Pons (tissue), 1 donor: Measurements from ENCODE around the gene AGPAT4.
A peak's percentile ranks its signal among the peaks of the same experiment; 100 is the strongest.

Source experiments
- DNase-seq: peaks from one replicate; pipeline ENCODE4 v3.0.0-alpha.2; 2016; ENCODE audit warnings: low spot score

Gene AGPAT4

DNA sequence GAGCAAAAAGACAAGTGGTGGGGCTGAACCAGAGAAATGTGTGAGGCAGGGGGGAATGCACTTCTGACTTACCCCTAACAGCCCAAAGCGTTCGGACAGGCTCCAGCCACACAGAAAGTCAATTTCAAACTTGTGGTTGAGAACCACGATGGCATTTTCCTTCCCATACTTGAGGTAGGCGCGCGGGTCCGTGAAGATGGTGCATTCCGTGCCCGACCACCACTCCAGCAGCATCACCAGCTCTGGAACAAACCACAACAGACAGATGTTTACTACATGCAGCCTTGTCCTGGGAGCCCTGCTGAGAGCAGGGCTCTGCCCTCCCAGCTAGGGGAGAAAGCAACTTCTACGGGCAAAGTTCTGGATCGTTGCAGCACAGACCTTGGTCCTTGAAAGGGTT is 107.7 kb downstream of the AGPAT4 start:
- no peak for DNase-seq

DNA sequence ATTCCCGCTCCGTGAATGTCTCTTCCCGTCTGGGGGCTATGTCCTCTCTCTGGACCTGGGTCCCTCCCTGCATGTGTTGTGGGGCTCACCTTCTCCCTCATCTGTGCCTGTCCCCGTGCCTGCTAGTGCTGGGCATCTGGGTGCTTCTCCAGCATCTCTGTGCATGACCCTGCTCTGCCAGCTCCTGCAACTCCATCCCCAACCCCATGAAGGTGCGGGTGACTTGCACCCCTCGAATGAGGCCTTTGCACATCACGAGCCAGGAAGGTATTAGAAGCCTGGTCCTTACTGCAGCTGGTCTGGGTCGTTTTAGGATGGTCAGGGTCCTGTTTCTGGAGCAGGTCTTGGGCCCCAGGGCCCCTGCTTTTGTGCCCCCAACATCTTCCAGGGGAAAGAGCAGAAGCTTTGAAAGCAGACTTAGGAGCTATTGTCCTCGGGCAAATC is 109.7 kb downstream of the AGPAT4 start:
- no peak for DNase-seq

DNA sequence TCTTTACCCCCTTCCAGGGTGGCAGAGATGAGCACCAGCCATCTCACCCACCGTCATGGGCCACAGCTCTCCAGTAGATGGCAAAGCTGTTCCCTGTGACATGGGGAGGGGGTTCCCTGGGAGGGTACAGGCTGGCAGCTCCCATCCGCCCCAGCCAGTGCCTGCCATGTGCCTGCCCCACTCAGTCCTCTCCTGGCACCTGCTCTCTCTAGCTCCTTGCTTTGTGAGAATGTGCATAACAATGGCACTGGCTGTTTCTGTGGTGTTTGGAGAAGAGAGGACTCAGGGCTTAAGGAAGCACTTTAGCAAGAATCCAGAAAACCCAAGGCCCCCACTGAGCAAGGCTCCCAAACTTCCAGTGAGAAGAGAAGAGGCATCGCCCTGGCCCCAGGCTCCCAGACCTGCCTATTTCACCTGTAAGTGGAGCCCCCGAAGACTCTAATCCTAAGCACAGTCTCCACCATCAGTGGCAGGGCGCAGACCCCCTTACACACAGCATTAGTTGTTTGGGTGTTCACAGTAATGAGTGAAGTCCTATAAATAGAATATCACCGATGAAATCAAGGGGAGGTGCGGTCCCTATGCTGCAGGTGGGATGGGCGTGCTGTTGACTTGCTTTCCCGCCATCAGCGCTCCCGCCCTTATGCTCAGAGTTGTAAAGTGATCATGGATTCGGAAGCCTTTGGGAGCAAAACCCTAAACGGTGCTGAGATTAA is 110.2 kb downstream of the AGPAT4 start:
- DNase-seq = peak; percentile 63

DNA sequence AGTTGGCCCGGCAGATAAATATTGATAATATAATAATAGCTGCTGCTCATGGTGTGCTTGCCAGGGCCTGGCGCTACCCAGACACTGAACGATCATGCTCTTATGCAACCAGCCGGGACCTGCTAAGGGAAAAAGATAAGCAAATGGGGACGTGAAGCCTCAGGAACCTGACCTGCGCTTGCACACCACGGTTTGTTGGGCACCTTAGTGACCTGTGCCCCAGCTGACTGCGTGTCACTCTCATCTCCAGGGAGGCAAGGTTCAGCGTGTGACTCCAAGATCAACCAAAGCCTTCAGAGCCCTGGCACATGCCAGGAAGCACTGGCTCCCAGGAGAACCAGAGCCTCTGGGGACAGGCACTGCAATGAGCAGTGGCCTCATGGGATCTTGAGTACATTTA is 111.1 kb downstream of the AGPAT4 start:
- peak; percentile 62 for DNase-seq

DNA sequence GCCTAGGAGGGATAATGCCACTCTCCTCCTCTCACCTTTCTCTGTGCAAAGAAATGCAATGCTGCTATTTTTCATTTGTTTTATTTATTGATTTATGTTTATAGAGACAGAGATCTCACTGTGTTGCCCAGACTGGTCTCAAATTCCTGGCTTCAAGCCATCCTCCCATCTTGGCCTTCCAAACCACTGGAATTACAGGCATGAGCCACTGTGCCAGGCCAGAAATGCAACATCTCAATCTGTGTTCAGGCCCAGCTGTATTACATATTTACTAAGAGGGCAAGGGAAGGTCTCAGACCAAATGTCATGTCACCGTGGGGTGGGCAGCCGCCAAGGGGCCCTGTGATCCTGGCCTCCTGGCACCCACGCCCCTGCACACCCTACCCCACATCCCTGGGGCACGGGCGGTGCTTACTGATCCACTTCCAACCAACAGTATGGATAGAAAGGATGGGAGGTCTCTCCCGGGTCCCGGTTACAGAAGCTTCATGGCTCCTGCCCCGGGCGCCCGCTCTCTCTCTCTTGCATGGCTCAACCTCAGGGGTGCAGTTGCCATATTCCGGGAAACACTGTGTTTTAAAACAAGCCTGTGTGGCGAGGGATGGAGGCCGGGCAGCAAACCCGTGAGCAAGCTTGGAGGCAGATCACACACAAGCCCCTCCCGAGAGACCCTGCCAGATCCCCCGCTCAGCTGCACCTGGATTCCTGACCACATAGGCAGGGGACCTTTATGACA is 111.8 kb downstream of the AGPAT4 start:
- DNase-seq = no peak

DNA sequence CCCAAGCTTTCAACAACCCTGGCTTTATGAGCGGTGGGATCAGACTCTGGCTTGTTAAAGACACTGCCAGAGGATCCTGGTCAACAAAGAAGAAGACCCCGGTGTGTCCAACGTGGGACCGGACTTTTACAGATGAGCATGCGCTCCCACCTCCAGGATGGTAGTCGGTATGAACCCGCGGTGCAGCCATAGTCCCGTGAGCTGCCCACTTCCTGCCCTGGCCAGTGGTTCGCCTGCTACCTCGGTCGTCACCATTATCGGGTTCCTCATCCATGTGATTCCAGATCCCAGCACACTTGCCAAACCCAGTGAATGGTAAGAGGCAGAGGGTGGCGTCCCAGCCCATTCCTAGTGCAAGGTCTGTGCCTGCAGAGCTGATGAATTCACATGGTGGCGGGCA is 112.7 kb downstream of the AGPAT4 start:
- DNase-seq = no peak

DNA sequence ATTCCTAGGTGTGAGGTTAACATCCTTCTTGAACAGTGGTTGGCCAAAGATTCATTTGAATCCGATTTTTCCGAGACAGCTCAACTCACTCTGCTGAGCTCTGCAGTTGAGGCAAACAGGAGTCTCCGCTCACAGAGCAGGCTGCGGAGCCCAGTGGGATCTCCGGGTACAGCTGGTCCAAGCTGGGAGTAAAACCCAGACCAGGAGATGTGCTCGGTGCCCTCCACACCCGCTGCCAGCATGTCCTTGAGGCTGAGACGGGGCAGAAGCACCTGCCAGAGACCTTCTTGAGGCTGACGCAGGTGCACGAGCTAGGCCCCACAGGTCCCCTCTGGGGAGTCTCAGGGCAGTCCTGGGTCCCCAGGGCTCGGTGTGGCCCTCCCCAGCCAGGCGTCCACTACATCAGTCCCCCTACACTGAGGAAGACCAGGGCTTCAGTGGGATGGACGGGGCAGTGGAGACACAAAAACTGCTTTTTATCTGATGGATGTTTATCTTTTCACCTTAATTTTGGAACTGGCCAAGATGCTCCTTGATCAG is 119.0 kb downstream of the AGPAT4 start:
- no peak for DNase-seq

DNA sequence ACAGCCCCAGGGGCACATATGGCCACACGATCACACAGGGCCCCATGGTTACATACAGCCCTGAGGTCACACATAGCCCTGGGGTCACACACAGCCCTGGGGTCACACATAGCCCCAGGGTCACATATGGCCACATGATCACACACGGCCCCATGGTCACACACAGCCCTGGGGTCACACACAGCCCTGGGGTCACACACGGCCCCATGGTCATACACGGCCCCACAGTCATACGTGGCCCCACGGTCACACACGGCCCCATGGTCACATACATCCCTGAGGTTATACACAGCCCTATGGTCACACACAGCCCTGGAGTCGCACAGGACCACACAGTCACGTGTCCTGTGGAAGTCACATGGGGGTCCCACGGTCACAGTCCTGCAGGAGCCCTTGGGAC is 120.1 kb downstream of the AGPAT4 start:
- DNase-seq = no peak

DNA sequence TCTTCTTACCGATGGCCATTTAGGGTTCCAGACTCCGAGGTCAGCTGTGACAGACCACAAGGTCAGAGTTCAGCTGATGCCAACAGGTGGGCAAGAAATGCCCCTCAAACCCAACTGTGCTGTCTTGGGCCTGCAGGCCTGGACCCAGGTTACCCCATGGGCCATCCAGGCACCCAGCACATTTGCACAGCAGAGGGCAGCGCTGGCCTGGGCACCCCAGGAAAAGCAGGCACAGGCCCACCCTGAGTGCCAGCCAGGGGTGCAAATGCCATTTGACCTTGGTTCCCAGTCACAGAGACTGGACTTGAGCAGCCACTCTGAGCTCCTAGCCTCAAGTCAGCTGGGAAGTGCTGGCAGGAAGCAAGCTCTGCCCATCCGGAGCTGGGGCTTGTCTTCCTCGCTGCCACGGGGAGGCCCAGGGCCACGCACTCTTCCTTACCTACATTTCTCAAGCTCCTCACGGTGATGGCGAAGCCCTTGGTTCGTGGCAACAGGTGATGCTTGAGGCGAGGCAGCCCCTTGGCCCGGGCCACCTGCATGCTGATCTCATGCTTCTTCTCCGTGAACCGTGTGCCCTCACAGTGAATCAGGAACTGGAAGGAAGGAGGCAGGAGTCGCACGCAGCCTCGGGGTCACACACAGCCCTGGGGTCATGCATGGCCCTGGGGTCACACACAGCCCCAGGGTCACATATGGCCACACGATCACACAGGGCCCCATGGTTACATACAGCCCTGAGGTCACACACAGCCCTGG is 120.8 kb downstream of the AGPAT4 start:
- no peak for DNase-seq

DNA sequence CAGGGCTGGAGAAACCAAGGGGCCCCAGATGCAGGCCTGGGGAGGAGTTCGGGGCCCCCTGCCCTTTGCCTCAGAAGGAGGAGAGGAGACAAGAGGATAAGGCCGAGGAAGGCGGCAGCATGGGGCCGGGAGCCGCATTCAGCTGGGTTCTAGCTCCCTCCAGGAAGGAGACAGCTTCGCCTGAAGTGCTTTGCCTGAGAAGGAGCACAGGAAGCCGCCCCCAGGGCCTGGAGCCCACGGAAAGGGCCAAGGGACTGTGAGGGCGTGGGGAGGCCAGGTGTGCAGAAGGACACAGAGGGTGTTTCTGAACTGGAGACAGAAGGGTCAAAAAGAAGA is 121.4 kb downstream of the AGPAT4 start:
- DNase-seq = no peak

DNA sequence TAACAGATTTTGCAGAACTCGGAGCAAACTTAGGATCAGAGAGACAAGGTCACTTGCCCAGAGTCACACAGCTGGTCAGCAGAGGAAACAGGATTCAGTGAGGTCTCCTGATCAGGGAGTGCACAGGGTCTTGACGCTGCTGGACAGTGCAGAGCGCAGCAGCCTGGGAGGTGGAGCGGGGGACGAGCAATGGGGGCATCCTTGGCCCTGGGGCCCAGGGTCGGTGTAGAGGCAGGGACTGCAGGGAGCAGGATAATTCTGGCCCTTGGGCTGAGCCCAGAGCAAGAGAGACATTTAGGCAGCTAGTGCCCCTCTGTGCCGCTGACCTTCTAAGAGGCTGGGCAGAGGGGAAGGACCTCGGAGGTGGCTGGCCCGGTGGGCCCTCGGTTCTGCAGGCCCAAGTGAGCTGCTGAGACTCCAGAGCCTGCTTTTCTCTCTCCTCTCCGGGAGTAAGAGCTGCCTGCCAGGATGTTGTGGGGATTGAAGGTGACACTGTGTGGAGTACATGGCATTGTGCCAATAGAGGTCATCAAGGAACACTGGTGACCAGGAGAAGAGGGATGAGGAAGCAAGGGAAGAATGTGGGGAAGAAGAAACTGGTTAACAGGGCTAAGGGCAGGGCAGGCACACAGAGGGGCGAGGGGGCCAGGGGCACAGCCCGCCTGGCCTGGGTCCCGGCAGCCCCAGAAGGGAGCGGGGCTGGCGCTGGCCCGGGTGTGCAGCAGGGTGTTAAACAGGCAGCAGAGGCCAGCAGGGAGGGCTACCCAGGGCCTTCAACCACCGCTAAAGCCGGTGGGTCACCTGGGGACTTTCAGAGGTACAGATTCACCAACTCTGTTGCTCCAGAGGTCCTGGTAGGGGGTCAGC is 122.0 kb downstream of the AGPAT4 start:
- DNase-seq = no peak

DNA sequence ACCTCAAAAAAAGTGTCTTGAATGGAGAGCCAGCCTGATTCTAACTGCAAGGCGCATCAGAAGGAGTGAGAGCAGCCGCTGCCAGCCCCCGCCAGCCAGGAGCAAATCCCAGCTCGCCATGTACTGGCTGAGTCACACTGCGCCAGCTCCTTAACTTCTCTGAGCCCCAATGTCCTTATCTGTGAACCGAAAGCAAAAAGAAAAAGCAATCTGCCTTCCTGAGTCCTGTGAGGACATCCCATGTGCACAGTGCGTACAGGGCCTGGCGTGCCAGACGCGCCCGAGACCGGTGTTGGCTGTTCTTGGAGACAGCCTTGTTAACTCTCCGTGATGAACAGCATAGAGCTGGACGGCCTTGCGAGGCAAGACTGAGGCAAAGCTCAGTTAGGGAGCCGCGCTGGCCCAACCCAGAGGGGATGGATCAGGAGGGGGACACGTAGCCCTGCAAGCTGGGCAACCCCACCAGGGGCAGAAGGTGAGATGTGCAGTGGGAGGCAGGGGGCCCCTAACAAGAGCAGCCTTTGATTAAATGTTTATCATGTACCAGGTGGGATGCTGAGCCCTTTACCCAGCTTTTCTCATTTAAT is 122.7 kb downstream of the AGPAT4 start:
- DNase-seq = no peak

DNA sequence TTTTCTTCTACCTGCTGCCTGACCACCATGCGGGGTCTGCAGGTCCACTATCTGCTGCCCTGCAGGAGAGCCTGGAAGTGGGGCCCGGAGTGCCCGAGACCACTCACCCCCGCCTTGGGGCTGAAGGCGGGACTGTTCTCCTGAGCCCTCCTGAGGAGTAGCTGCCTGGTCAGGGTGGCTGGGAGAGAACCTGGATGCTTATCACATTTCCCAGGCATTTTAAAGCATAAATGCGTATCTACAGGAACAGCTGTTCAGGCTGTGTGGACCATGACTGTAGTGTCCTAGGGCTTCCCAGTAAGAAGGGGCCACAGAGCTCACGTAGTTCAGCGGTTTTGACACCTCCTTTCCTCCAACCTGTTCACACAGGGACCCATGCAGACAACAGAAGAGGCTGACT is 123.3 kb downstream of the AGPAT4 start:
- no peak for DNase-seq

DNA sequence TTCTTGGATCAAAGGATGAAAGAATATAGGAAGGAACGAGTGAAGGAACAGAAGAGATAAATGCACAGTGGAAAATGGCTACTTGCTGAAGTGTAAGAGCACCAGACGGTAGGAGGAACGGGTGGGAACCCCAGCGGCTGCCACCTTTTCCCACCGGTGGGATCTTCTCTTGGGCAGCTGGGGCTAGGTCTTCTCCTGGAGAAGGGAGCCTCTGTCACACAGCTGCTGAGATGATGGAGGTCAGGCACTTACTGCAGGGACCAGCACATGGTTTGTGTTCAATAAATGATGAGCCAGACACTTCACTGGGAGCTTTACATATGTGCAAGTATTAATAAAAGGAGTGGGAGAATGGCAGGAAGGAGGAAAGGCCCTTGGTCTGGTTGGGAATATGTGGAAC is 123.7 kb downstream of the AGPAT4 start:
- no peak for DNase-seq

DNA sequence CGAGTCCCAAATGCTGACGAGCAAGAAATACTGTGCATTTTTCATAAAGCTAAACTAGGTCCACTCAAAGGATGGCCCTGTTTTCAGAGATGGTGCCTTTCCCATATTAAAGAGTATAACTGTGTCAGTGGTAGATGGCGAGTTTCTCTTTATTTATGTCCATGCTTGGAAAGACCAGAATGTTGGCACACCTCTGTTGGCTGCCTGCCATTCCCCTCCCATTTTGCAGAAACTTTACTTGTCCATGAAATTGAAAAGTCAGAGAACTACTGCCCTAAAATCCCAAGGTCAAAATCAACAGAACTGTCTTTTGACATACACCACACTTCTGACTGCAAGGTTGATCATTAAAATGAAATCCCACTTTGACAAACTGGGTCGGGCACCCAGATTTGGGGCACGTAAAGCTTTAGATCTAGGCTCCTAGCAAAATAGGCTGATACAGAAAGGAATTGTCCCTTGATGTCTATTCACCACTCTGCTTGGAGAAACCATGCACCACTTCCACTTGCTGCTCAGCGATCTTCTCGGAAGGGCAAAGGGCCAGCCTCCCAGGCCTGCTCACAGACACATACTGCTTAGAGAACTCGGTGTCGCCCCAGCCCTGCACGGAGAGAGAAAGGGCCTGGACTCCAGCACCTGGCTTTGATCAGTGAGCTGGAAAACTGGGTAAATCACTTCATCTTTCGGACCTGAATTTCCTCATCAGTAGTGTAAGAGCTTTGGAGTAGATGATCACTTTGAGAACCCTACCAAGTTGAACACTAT is 130.0 kb downstream of the AGPAT4 start:
- no peak for DNase-seq

DNA sequence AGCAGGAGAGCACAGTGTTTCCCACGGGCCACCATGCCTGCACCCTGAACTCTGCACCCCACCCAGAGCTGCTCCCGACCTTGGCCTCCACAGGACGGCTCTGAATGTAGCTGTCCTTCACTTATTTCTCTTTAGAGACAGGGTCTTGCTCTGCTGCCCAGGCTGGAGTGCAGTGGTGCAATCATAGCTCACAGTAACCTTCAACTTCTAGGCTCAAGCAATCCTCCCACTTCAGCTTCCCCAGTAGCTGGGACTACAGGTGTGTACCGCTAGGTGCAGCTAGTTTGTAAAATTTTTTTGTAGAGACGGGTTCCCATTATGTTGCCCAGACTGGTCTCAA is 130.9 kb downstream of the AGPAT4 start:
- no peak for DNase-seq

DNA sequence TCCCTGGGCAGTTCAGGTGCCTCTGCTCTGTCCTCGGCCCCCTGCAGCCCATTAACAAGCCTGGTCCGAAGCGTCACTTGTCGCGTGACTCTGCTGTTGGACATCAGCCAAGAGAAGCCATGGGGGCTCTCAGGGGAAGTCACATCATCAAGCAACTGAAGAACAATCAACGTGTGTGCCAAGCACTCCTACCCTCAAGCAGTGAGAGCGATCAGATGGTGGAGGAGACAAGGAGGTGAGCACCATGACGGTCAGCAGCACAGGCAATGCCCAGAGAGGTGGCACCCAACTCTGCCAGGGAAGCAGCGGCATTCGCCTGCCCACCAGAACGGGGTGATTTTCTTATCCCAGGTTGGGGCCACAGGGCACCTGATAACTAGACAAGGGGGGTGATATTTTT is 132.7 kb downstream of the AGPAT4 start:
- DNase-seq = no peak

DNA sequence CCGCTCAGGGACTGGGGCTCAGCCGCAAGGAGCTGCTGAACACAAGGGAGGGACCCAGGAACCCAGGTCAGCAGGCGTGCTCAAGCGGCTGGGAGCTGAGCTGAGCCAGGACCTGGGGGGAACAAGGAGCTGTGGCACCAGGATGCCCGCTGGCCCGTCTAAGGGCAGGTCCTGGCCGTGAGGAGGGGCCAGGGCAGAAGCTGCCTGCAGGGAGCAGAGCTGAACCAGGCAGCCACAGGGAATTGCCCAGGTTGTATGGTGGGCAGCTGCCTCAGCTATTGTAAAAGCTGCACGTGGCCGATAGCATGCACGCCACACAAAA is 133.3 kb downstream of the AGPAT4 start:
- DNase-seq = no peak

DNA sequence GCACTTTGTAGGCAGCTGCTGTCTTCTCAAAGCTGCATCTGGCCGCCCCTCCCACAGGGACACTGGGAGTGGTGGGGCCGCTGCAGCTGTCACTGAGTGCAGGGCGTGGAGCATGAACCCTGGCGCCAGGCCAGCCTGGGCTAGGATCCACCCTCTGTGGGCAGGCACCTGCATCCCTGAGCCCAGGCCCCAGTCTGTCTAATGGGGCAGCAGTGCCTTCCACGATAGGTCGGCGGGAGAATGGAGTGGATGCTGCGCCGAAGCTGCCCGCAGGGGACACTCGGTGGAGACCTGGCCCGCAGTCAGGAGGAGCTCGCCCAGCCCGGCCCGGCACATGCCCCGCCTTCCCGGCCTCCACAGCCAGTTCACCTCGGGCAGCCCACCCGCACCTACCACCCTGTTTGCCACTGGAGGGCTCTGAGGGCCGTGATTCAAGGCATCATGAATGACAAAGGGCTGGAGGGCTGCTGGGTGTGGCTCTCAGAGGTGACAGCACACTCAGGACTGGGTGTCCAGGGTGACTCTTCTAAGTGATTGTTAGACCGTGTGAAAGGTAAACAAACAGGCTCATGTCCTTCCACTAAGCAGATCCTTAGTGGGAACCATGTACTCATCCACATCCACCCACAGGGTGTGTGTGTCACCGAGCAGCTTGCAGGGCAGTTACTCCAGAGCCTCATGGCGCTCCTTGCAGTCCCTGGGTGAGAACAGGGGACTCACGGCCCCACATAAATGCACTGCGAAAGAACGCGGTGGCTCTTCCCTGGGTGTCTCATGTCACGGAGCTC is 133.9 kb downstream of the AGPAT4 start:
- DNase-seq = no peak

DNA sequence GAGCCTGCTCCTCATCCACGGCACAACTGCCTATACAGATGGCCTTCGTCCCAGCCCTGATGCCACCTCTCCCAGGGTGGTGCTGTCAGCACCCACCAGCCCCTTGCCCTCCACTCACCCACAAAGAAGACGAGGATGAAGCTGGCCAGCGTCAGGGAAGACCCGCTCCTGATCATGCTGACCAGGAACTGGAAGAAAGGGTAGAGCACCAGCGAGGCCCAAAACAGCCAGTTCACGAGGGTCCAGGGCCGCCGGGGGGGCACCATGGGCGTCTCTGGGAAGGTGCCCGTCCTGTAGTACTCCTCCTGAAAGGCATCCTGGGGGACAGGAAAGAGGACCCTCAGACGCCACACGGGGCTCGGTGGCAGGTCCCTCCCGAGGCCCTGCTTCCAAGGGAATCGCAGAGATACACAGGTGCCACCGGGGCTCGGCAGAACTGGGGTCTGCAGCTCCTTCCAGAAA is 134.5 kb downstream of the AGPAT4 start:
- no peak for DNase-seq
